ENCODE results near the gene CTNNA3. TPM values are rescaled to one million over a fixed set of nuclear protein-coding genes. Genes with fewer than 3 reads are reported as not detected.

CTNNA3 gene
- total and polyA plus RNA-seq, 4 donors = 0.16 to 2.4 (median 1.4) TPM

- Histone ChIP-seq H3K27ac (ENCODE audit: low read depth in 1 of 2, low read length in 2 of 2) (no peak overlapping the region), H3K4me3 (ENCODE audit: low read depth in 1 of 3, low read length in 3 of 3) (no peak overlapping the region), H3K4me1 (ENCODE audit: control insufficient read depth in 4 of 4, insufficient read depth in 4 of 4, low read length in 3 of 4) (no peaks in the 10 kb centered on the region), H3K27me3 (ENCODE audit: control insufficient read depth in 4 of 4, insufficient read depth in 4 of 4, low read length in 3 of 4) (no peaks in the 10 kb centered on the region), H3K9ac (ENCODE audit: low read depth in 1 of 2, low read length in 2 of 2) (no peak overlapping the region), H3K9me3 (ENCODE audit: control insufficient read depth in 4 of 4, low read length in 3 of 4) (no peaks in the 10 kb centered on the region), H3K36me3 (ENCODE audit: control insufficient read depth in 4 of 4, insufficient read depth in 3 of 4, low read depth in 1 of 4, low read length in 3 of 4) (no peaks in the 10 kb centered on the region)
- WGBS = 71% methylated on average over 4 of the region's 4 CpGs
- no peak for DNase-seq (ENCODE audit: low spot score)
- no peak for TF ChIP-seq FOXA2 (IDR thresholded peaks at IDR 0.05)
- TF ChIP-seq MAX (IDR thresholded peaks at IDR 0.05) = no peak
- TF ChIP-seq EGR1 (IDR thresholded peaks at IDR 0.05; ENCODE audit: low read depth in 2 of 2) = no peak
- TF ChIP-seq RAD21 (IDR thresholded peaks at IDR 0.05) = no peak
- no peak for TF ChIP-seq HNF4A (conservative IDR thresholded peaks at IDR 0.05)
- TF ChIP-seq YY1 (IDR thresholded peaks at IDR 0.05) = no peak
These were observed 1070.0 kb downstream of the CTNNA3 start for GRCh38 chr10:66625709-66626590.

DNA sequence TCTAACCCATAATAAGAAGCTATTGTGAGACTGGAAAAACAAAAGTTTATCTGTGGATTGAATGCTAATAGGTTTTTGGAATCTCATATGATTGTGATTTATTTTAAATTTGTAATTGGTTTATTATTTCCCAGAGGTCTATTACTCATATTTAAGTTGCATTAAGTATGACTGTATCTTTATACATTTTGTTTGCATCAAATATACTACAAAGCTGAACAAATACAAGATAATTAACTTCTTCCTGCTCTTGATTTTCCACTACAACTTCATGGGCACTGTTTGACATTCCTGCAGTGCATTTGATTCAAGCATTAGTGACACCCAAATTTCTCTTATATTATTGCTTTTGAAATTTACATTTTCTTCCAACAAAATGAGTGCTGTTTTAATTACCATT lies 1073.9 kb downstream of the CTNNA3 start:
- H3K4me3 ChIP-seq (ENCODE audit: low read depth in 1 of 3, low read length in 3 of 3) = no peak overlapping the region
- DNase-seq (ENCODE audit: low spot score) = no peak
- no peaks in the 10 kb centered on the region for H3K27me3 ChIP-seq (ENCODE audit: control insufficient read depth in 4 of 4, insufficient read depth in 4 of 4, low read length in 3 of 4)
- TF ChIP-seq NR2F2 (IDR thresholded peaks at IDR 0.05) = no peak
- TF ChIP-seq SP1 (IDR thresholded peaks at IDR 0.05) = no peak
- TF ChIP-seq HNF4A (conservative IDR thresholded peaks at IDR 0.05) = no peak
- no peak for TF ChIP-seq RAD21 (IDR thresholded peaks at IDR 0.05)
- TF ChIP-seq FOXA2 (IDR thresholded peaks at IDR 0.05) = no peak
- no peak for TF ChIP-seq JUND (IDR thresholded peaks at IDR 0.05)
- no peak for TF ChIP-seq REST (IDR thresholded peaks at IDR 0.05)
- TF ChIP-seq, protein P1, sequence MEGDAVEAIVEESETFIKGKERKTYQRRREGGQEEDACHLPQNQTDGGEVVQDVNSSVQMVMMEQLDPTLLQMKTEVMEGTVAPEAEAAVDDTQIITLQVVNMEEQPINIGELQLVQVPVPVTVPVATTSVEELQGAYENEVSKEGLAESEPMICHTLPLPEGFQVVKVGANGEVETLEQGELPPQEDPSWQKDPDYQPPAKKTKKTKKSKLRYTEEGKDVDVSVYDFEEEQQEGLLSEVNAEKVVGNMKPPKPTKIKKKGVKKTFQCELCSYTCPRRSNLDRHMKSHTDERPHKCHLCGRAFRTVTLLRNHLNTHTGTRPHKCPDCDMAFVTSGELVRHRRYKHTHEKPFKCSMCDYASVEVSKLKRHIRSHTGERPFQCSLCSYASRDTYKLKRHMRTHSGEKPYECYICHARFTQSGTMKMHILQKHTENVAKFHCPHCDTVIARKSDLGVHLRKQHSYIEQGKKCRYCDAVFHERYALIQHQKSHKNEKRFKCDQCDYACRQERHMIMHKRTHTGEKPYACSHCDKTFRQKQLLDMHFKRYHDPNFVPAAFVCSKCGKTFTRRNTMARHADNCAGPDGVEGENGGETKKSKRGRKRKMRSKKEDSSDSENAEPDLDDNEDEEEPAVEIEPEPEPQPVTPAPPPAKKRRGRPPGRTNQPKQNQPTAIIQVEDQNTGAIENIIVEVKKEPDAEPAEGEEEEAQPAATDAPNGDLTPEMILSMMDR (IDR thresholded peaks at IDR 0.05; ENCODE audit: low read depth, low read length, missing input control) = no peak
- no peak for TF ChIP-seq HNF4G (IDR thresholded peaks at IDR 0.05)
- TF ChIP-seq YY1 (IDR thresholded peaks at IDR 0.05) = no peak
- TF ChIP-seq RXRA (IDR thresholded peaks at IDR 0.05) = no peak
- TF ChIP-seq TAF1 (conservative IDR thresholded peaks at IDR 0.05) = no peak
- TF ChIP-seq, protein P2, sequence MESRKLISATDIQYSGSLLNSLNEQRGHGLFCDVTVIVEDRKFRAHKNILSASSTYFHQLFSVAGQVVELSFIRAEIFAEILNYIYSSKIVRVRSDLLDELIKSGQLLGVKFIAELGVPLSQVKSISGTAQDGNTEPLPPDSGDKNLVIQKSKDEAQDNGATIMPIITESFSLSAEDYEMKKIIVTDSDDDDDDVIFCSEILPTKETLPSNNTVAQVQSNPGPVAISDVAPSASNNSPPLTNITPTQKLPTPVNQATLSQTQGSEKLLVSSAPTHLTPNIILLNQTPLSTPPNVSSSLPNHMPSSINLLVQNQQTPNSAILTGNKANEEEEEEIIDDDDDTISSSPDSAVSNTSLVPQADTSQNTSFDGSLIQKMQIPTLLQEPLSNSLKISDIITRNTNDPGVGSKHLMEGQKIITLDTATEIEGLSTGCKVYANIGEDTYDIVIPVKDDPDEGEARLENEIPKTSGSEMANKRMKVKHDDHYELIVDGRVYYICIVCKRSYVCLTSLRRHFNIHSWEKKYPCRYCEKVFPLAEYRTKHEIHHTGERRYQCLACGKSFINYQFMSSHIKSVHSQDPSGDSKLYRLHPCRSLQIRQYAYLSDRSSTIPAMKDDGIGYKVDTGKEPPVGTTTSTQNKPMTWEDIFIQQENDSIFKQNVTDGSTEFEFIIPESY (IDR thresholded peaks at IDR 0.05) = no peak
- TF ChIP-seq GABPA (IDR thresholded peaks at IDR 0.05 in 1 of 2, conservative IDR thresholded peaks at IDR 0.05 in 1 of 2) = no peak
- TF ChIP-seq EGR1 (IDR thresholded peaks at IDR 0.05; ENCODE audit: low read depth in 2 of 2) = no peak
- TF ChIP-seq, protein P3, sequence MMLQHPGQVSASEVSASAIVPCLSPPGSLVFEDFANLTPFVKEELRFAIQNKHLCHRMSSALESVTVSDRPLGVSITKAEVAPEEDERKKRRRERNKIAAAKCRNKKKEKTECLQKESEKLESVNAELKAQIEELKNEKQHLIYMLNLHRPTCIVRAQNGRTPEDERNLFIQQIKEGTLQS (IDR thresholded peaks at IDR 0.05) = no peak
- no peak for TF ChIP-seq FOXA1 (IDR thresholded peaks at IDR 0.05)
- no peak overlapping the region for H3K9ac ChIP-seq (ENCODE audit: low read depth in 1 of 2, low read length in 2 of 2)
- H3K9me3 ChIP-seq (ENCODE audit: control insufficient read depth in 4 of 4, low read length in 3 of 4) = no peaks in the 10 kb centered on the region
- no peak overlapping the region for H3K27ac ChIP-seq (ENCODE audit: low read depth in 1 of 2, low read length in 2 of 2)
- no peaks in the 10 kb centered on the region for H3K36me3 ChIP-seq (ENCODE audit: control insufficient read depth in 4 of 4, insufficient read depth in 3 of 4, low read depth in 1 of 4, low read length in 3 of 4)
- no peaks in the 10 kb centered on the region for H3K4me1 ChIP-seq (ENCODE audit: control insufficient read depth in 4 of 4, insufficient read depth in 4 of 4, low read length in 3 of 4)
